HepG2 (cell line): ENCODE data around the gene PSMD1. TPM values are rescaled to one million over a fixed set of nuclear protein-coding genes. Genes with fewer than 3 reads are reported as not detected.

ENCODE experiments used
- BHLHE40 ChIP-seq: IDR thresholded peaks from 2 replicates; pipeline ENCODE4 v1.6.1; 2011; ENCODE audit warnings: low read length, improper control_type of control experiment
- DNMT3B ChIP-seq: conservative IDR thresholded peaks from 2 replicates; pipeline ENCODE4 v1.6.1; 2016; ENCODE audit warnings: missing biosample characterization, control low read depth
- FOSL1 ChIP-seq: sonication (generic); formaldehyde crosslinking; IDR thresholded peaks from 2 replicates; pipeline ENCODE4 v1.9.0; 2021; ENCODE audit warnings: missing genetic modification reagents, borderline replicate concordance
- FOXK2 ChIP-seq: fragments of 450-650 bp; IDR thresholded peaks from 2 replicates; pipeline ENCODE4 v1.6.1; 2016
- HNRNPL ChIP-seq: fragments of 200-400 bp; formaldehyde crosslinking; IDR thresholded peaks from 2 replicates; pipeline ENCODE4 v1.6.1; 2017; ENCODE audit warnings: mild to moderate bottlenecking, low read depth, low read length
- MYNN ChIP-seq: sonication (generic); formaldehyde crosslinking; IDR thresholded peaks from 2 replicates; pipeline ENCODE4 v1.4.0; 2020; ENCODE audit warnings: mild to moderate bottlenecking, low read depth, missing genetic modification reagents
- SUZ12 ChIP-seq: fragments of 150-350 bp; IDR thresholded peaks from 2 replicates; pipeline ENCODE4 v1.6.1; 2014; ENCODE audit warnings: low read depth, low read length
- TBP ChIP-seq: sonication (generic); formaldehyde crosslinking; IDR thresholded peaks from 2 replicates; pipeline ENCODE4 v1.5.0; 2020; ENCODE audit warnings: missing genetic modification reagents
- ZFP36L2 ChIP-seq: sonication (generic); formaldehyde crosslinking; IDR thresholded peaks from 2 replicates; pipeline ENCODE4 v1.4.0; 2020; ENCODE audit warnings: missing genetic modification reagents
- ZNF660 ChIP-seq: sonication (generic); formaldehyde crosslinking; IDR thresholded peaks from 2 replicates; pipeline ENCODE4 v1.5.1; 2020; ENCODE audit warnings: mild to moderate bottlenecking, low read depth, missing genetic modification reagents, borderline replicate concordance
- polyA plus RNA-seq, 8 experiments: library from polyadenylated mRNA; depleted of rRNA in 3 of 8; stranded (reverse) in 7 of 8; unstranded in 1 of 8; fragments of >200 nt; fragmentation: Illumina TruSeq in 4 of 8; extraction: Trizol in 4 of 8; gene quantifications; 2 replicates each; pipeline versions ENCODE4 v1.2.1 to v1.2.3, GENCODE V29; 2011 to 2016; ENCODE audit warnings: low read depth in 4 of 8, missing spikeins in 1 of 8, mixed read lengths in 1 of 8; ENCODE audit not compliant: insufficient read depth in 1 of 8
- total RNA-seq, 5 experiments: library from RNA; depleted of rRNA; stranded (reverse); fragments of >200 nt; fragmentation: Illumina TruSeq; extraction: Trizol; gene quantifications; 2 replicates each; pipeline ENCODE4 v1.2.3, GENCODE V29; 2016; ENCODE audit warnings: low read depth in 1 of 5
- TF ChIP-seq, protein P1 (sequence below): sonication (generic); formaldehyde crosslinking; IDR thresholded peaks from 2 replicates; pipeline ENCODE4 v1.4.0; 2020; ENCODE audit warnings: mild to moderate bottlenecking, missing genetic modification reagents
- TF ChIP-seq, protein P2 (sequence below): sonication (generic); formaldehyde crosslinking; IDR thresholded peaks from 2 replicates; pipeline ENCODE4 v1.8.0; 2023; ENCODE audit warnings: mild to moderate bottlenecking, missing genetic modification reagents
- TF ChIP-seq, protein P3 (sequence below): sonication (generic); formaldehyde crosslinking; IDR thresholded peaks from 2 replicates; pipeline ENCODE4 v1.4.0; 2020; ENCODE audit warnings: missing genetic modification reagents; ENCODE audit errors: not compliant biosample characterization
- TF ChIP-seq, protein P4 (sequence below): sonication (generic); formaldehyde crosslinking; IDR thresholded peaks from 2 replicates; pipeline ENCODE4 v1.5.1; 2020; ENCODE audit warnings: missing genetic modification reagents, mild to moderate bottlenecking, borderline replicate concordance
- TF ChIP-seq, protein P5 (sequence below): sonication (generic); formaldehyde crosslinking; IDR thresholded peaks from 2 replicates; pipeline ENCODE4 v1.4.0; 2020; ENCODE audit warnings: missing genetic modification reagents
- TF ChIP-seq, protein P6 (sequence below), 2 experiments: sonication (generic) in 1 of 2; formaldehyde crosslinking in 1 of 2; IDR thresholded peaks; 2 replicates each; pipeline versions ENCODE4 v1.5.1 to v1.6.1; 2011 to 2020; ENCODE audit warnings: borderline replicate concordance in 1 of 2, low read depth in 1 of 2, low read length in 1 of 2, mild to moderate bottlenecking in 1 of 2, missing genetic modification reagents in 1 of 2, moderate library complexity in 1 of 2
- TF ChIP-seq, protein P7 (sequence below): sonication (generic); formaldehyde crosslinking; IDR thresholded peaks from 2 replicates; pipeline ENCODE4 v1.9.0; 2021; ENCODE audit warnings: missing genetic modification reagents, borderline replicate concordance

PSMD1 gene
- total and polyA plus RNA-seq, 2 of the 13 experiments (the other 11 are each of a cell fraction or from before 2014, with no cell fraction given): 136 to 191 TPM

DNA sequence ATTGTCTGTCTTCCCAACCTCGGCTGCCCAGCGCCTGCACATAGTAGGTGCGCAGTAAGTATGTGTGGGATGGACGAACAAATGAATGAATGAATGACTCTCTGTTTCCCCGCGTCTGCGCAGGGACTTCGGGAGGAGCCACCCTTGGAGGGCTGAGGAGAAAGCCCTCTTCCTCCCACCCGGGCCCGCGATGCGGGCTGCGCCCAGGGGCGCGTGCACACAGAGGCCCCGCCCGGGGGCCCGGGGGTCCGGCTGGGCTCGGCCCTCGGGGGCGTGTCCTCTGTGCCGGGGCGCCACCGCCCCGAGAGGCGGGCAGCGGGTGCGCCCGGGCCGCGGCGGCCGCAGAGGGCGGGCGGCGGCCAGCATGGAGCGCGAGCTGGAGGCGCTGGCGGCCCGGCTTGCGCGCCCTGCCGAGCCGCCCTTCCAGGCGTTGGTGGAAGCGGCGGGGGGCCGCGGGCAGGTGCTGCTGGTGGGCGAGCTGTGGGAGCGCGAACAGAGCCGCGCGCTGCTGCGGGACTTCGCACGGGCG is 19.4 kb upstream of the PSMD1 start, which contains the start of gene C2orf72 (continued):
- TF ChIP-seq, protein P1, sequence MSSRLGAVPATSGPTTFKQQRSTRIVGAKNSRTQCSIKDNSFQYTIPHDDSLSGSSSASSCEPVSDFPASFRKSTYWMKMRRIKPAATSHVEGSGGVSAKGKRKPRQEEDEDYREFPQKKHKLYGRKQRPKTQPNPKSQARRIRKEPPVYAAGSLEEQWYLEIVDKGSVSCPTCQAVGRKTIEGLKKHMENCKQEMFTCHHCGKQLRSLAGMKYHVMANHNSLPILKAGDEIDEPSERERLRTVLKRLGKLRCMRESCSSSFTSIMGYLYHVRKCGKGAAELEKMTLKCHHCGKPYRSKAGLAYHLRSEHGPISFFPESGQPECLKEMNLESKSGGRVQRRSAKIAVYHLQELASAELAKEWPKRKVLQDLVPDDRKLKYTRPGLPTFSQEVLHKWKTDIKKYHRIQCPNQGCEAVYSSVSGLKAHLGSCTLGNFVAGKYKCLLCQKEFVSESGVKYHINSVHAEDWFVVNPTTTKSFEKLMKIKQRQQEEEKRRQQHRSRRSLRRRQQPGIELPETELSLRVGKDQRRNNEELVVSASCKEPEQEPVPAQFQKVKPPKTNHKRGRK (CRISPR knock-in tag): no peak
- TF ChIP-seq MYNN (CRISPR knock-in tag) (no peak), ZNF660 (CRISPR knock-in tag) (no peak), TBP (CRISPR knock-in tag) (no peak), FOSL1 (no peak), SUZ12 (no peak), BHLHE40 (peak; percentile 34; the same call in 1 of the 2 replicates), HNRNPL (no peak), FOXK2 (no peak), ZFP36L2 (no peak), DNMT3B (CRISPR knock-in tag) (no peak)
- TF ChIP-seq, protein P2, sequence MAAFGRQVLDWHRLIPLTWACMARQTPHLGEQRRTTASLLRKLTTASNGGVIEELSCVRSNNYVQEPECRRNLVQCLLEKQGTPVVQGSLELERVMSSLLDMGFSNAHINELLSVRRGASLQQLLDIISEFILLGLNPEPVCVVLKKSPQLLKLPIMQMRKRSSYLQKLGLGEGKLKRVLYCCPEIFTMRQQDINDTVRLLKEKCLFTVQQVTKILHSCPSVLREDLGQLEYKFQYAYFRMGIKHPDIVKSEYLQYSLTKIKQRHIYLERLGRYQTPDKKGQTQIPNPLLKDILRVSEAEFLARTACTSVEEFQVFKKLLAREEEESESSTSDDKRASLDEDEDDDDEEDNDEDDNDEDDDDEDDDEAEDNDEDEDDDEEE (CRISPR knock-in tag): no peak
- TF ChIP-seq, protein P3, sequence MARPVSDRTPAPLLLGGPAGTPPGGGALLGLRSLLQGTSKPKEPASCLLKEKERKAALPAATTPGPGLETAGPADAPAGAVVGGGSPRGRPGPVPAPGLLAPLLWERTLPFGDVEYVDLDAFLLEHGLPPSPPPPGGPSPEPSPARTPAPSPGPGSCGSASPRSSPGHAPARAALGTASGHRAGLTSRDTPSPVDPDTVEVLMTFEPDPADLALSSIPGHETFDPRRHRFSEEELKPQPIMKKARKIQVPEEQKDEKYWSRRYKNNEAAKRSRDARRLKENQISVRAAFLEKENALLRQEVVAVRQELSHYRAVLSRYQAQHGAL (CRISPR knock-in tag): no peak
- TF ChIP-seq, protein P4, sequence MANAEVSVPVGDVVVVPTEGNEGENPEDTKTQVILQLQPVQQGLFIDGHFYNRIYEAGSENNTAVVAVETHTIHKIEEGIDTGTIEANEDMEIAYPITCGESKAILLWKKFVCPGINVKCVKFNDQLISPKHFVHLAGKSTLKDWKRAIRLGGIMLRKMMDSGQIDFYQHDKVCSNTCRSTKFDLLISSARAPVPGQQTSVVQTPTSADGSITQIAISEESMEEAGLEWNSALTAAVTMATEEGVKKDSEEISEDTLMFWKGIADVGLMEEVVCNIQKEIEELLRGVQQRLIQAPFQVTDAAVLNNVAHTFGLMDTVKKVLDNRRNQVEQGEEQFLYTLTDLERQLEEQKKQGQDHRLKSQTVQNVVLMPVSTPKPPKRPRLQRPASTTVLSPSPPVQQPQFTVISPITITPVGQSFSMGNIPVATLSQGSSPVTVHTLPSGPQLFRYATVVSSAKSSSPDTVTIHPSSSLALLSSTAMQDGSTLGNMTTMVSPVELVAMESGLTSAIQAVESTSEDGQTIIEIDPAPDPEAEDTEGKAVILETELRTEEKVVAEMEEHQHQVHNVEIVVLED: no peak
- TF ChIP-seq, protein P5, sequence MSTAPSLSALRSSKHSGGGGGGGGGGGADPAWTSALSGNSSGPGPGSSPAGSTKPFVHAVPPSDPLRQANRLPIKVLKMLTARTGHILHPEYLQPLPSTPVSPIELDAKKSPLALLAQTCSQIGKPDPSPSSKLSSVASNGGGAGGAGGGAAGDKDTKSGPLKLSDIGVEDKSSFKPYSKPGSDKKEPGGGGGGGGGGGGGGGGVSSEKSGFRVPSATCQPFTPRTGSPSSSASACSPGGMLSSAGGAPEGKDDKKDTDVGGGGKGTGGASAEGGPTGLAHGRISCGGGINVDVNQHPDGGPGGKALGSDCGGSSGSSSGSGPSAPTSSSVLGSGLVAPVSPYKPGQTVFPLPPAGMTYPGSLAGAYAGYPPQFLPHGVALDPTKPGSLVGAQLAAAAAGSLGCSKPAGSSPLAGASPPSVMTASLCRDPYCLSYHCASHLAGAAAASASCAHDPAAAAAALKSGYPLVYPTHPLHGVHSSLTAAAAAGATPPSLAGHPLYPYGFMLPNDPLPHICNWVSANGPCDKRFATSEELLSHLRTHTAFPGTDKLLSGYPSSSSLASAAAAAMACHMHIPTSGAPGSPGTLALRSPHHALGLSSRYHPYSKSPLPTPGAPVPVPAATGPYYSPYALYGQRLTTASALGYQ: 0 out of 2 replicates have a peak, but pooled peaks have one; percentile 54
- TF ChIP-seq, protein P6, sequence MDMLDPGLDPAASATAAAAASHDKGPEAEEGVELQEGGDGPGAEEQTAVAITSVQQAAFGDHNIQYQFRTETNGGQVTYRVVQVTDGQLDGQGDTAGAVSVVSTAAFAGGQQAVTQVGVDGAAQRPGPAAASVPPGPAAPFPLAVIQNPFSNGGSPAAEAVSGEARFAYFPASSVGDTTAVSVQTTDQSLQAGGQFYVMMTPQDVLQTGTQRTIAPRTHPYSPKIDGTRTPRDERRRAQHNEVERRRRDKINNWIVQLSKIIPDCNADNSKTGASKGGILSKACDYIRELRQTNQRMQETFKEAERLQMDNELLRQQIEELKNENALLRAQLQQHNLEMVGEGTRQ (IDR thresholded peaks at IDR 0.05; ENCODE audit: low read depth, low read length): no peak
- TF ChIP-seq, protein P6 (CRISPR knock-in tag; IDR thresholded peaks at IDR 0.05; ENCODE audit: borderline replicate concordance): no peak
- TF ChIP-seq, protein P7, sequence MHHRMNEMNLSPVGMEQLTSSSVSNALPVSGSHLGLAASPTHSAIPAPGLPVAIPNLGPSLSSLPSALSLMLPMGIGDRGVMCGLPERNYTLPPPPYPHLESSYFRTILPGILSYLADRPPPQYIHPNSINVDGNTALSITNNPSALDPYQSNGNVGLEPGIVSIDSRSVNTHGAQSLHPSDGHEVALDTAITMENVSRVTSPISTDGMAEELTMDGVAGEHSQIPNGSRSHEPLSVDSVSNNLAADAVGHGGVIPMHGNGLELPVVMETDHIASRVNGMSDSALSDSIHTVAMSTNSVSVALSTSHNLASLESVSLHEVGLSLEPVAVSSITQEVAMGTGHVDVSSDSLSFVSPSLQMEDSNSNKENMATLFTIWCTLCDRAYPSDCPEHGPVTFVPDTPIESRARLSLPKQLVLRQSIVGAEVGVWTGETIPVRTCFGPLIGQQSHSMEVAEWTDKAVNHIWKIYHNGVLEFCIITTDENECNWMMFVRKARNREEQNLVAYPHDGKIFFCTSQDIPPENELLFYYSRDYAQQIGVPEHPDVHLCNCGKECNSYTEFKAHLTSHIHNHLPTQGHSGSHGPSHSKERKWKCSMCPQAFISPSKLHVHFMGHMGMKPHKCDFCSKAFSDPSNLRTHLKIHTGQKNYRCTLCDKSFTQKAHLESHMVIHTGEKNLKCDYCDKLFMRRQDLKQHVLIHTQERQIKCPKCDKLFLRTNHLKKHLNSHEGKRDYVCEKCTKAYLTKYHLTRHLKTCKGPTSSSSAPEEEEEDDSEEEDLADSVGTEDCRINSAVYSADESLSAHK (CRISPR knock-in tag): no peak
